NCI-H1436 (cell line): ENCODE measurements around the gene CCNH.
A peak's percentile ranks its signal among the peaks of the same experiment; 100 is the strongest.

Source experiments
- DNase-seq: peaks from one replicate; lab custom pipeline; 2025; lab: John Stamatoyannopoulos, UW

The CCNH gene

GRCh38 chr5:87403409-87403808 is 9.3 kb downstream of the CCNH start:
- no peak for DNase-seq

GRCh38 chr5:87401626-87402025 is 11.1 kb downstream of the CCNH start:
- no peak for DNase-seq

DNA sequence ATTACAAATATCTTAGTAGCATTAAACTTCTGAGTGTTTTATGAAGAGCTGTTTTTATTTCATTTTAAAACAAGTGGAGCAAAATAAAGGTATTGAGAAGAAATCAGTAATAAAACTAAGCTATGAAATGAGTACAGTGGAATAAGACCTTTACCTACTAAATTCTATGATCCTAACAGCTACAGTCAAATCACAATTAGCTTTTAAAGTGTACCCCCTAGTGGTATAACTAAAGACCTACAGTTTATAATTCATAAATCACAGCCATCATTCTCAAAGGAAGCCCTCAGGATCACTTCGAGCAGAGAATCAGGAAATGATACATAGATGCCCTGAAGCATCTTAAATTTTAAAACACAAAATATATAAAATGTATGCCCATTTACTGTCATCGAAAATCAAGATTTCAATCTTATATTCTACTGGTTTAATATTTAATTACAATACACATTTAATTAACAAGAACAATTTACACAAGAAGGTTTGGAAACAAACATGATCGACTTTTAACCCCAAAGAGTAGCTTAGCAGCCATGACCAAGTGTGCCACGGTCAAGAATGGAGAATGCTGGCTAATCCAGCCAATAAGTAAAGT is 12.3 kb downstream of the CCNH start:
- DNase-seq, result peak; percentile 34

GRCh38 chr5:87399720-87400119 is 13.0 kb downstream of the CCNH start:
- no peak for DNase-seq

GRCh38 chr5:87398981-87399614 is 13.6 kb downstream of the CCNH start:
- DNase-seq, result no peak

DNA sequence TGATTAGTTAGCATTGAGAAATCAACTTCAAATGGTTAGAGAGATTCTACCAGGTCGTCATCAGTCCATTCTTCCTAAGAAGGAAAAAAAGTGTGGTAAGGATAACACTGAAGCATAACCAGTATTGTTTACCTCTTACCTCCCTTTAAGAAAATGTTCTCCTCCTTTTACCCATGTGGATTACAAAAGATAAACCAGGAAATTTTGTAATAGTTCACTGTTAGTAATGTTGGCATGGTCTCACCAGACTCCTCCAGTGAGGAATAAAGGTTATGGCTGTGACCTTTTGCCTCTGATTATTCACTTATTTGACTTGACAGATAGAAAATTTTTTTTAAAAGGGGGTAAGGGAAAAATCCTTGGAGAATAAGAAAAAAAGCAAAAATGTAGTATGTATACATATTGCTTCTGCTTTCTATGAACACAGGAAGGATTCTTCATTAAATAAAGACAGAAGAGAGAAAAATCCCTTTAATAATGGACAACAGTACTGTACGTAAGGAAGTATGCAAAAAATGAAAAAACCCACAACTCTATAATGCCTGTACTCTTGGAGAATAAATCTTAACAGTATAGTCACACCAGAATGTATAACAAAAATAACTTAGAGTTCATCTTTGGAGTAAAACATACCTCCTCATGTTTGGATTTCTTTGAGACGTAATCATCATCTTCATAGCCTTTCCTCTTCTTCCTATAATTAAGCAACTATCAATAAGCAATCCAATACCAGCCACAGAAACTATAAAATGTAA is 18.1 kb downstream of the CCNH start:
- no peak for DNase-seq

DNA sequence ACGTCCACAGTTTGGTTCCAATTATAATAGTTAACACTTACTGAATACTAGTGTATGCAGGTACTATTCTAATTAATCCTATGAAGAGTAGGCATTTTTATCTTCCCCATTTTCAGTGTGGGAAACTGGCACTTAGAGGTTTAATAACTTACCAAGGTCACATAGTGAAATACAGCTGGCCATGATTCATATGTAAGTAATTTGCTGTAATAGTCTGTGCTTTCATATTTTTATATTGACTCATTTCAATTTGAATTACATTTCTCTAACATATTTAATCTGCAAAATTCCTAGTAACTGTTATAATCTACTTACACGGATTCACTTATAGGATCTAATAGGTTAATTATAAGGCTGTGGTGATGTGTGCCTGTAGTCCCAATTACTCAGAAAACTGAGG is 19.4 kb downstream of the CCNH start:
- DNase-seq, result no peak

- no peak for DNase-seq
Measured at GRCh38 chr5:87392801-87393200, 19.9 kb downstream of the CCNH start.

GRCh38 chr5:87392170-87392569 is 20.6 kb downstream of the CCNH start:
- DNase-seq, result no peak

DNA sequence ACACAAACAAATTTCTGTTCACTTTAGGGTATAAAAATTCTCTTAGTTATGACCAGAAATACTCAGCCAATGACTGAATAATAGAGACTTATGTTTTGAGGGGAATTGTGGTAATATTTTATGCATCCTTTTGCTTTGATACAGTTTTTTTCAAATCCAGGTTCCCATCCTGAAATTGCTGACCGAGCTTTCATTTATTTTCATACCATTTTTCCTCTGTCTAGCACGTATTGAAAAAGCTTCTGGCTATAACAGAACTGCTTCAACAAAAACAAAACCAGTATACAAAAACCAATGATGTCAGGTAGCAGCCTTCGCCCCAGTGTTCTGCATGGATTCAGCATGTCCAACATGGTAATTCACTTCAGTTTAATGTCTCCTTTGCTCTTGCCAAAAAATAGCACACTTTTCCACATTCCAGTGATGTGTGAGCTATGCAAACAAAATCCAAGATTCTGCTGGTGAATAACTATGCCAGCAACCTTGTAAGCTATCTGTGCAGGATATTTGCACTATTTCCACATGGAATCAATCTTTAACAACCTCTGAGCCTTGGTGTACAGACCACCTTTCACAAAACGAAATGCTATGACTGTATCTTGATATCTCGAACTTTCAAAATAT is 22.0 kb downstream of the CCNH start:
- DNase-seq, result no peak

DNA sequence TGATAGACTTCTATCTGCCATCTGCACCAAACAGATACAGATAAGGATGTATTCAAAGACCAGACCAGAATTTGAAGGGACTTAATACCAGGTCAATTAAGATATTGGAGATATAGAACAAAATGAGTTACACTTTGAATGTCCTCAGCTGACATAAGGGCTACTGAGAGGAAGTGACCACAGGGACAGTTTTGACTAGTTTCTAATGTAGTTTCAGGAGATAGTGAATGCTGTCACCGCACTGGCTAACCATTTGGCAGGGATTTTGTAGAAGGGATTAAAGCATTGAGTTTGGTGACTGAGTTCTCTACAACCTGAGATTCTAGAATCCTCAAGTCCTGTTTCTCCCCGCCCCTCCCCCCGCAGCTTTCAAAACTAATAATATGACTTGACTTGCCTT is 22.7 kb downstream of the CCNH start:
- DNase-seq, result no peak

DNA sequence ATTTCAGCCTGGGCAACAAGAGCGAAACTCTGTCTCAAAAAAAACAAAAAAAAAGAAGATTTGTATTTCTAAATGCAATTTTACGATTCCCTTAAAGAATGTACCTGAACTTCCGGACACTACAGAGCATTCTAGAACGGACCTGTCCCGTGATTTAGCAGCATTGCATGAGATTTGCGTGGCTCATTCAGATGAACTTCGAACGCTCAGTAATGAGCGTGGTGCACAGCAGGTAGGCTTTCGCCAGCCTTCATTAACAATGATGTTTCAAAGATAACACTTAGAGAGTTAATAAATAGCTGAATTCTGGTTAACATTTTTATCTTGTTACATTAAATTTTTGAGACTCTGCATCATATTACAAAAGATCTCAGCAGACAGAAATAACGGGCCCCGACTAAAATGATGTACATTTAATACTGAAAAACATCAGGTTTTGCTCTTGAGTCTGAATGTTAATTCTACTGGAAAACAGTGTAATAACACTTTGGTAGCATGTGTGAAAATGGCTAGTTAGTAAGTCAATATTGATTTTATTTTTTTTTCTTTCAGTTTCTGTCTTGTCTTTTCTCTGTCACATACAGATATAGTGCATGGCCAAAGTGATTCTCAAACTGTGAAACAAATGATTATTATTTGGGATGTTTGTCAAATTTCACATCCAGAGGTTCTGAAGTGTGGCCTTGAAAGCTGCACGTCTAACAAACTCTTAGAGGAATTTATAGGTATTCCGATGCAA is 23.3 kb downstream of the CCNH start:
- no peak for DNase-seq

- no peak for DNase-seq
Measured at GRCh38 chr5:87388129-87388528, 24.6 kb downstream of the CCNH start.

DNA sequence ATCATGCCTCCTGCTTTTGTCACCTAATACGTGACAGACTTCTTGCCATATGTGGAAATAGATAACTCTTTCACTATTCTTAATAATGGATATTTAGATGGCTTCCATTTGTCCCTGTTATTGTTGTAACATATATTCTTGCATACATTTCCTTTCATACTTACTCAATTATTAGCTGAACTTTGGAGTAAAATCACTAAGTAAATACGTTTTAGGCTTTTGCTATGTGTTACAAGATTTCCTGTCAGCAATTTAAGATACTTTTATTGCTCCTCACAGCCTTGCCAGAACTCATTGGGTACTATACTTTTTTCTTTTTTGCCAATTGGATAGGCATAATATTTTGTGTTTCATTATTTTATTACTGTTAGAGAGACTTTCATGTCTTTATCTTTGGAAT is 26.9 kb downstream of the CCNH start:
- DNase-seq, result no peak

DNA sequence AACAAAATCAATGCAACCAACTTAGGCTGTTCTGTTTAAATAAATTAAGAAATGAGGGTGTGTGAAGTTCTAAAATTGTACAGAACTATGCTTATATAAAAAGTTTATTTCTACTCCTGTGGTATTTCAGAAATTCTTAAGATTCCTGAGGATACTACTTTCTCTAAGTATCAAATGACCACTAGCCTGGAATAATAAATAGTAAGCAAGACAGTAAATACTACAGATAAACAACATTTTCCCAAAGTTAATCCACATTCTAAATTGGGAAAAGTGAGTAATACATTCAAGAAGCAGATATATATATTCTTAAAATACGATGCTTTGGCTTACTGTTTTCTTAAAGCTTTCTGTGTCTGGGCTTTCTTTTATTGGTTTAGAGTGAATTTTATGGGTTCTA is 29.5 kb downstream of the CCNH start:
- DNase-seq, result no peak

- no peak for DNase-seq
Measured at GRCh38 chr5:87382224-87382623, 30.5 kb downstream of the CCNH start.

DNA sequence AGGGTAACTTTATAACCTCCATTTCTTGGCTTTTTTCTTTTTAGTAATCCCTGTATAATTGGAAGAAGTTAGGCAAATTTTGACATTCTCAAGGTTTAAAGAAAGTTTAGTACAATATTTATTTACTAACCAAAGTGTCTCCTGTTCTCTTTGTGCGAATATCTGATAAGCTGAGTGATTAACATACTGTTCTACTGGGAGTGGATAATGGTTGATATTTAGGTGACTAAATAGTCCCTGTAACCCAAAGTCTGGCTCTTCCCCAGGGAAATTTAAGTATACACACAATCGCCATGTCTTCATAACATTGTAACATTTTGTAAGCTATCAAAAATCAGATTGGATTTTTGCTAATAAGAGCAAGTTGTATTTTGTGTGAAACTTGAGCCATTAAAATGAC is 40.0 kb downstream of the CCNH start:
- DNase-seq, result no peak

DNA sequence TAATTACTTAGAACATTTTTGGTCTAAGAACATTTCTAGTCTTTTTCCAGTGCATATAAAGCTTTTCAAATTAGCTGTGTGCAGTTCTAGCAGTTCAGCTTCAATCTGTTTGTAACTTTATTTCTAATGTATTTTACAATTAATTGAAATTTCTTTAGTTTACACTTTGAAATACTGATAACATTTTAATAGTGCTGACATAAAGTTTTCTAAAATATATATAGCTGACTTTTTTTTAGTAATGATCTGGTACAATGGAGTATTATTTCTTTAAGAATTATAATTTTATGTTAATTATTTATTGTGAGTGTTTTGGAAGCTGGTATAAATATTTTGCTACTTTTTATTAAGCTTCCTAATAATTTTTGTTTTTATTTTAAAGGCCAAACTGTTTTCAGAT is 43.3 kb downstream of the CCNH start:
- DNase-seq, result no peak

DNA sequence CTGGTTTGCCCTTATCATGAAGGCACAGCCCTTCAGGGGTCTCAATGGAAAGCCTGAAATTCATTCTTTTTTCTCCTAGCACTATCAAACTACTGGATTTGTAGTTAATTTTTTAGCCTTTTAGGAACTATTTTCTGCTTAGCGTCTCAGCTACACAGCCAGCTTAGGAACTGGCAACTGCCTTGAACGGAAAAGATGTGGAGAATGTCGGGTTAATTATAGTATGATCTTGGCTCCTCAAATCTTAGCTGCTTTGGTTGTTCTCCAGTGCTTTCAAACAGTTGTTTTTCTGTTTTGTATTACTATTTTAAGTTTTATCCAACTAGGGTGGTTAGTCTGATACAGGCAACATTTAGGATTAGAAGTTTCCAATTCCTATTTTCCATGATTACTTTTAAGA is 44.1 kb downstream of the CCNH start:
- no peak for DNase-seq

DNA sequence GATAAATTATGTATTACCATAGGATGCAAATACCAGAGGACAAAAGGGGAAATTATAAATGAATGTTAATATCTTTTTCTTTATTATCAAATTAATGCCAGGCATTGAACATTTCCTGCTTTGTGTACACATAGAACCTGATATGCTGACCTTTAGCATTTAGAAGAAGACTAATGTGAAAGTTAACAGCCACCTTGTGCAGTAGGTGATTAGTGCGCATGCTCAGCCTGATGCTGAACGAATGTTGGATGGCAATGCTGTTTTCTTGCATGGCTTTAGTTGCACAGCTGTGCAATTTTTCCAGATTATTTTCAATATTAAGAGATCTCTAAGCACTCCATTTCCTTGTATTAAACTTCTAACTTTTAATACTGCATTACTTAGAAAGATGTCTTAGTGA is 45.5 kb downstream of the CCNH start:
- DNase-seq, result no peak

DNA sequence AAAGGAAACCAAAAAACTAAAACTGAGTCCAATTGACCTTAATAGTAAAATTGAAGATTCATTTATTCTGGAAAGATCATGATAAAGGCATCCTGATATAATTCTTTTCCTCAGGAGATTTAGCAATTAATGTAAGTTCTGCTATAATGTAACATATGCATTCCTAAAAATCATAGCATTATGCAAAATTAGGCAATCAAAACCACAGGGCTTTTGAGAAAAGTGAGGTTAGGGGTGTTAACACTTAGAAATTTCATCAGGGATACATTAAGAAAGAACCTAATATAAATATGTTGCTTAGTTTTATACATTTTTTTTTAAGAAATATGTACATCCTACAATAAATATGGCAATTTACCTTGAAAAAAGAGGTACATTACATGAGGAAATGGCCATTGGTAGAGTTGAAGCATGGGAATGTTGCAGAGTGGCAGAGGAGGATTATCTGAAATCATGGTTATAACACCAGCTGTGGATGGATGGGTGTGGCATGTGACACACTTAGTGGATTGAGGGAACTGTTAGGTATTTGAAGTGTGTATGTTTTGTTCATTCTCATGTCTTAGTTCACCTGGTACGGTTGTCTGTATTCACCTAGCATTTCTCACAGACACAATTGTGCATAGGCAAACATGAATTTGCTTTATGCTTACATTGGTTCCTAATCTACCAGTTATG is 51.1 kb downstream of the CCNH start:
- no peak for DNase-seq

DNA sequence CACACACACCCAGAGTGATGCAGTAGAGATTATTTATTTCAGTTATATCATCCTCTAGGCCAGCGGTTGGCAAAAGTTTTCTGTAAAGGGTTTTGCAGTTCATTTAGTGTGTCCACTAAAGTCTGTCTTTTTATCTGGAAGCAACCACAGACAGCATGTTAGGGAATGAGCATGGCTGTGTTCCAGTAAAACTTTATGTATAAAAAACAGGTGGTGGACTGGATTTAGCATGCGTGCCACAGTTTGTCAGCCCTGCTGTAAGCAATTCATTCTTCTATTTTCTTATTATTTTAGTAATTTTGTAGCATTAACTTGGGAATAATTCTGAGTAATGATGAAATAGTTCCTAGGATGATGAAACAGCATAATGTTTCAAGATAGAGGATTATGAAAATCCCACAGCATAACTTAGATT is 51.7 kb downstream of the CCNH start:
- DNase-seq, result no peak
